HTERT RPE-1 (cell line): ENCODE measurements around the gene HEMK1.

Experiments used
- in situ Hi-C: fragments of 300-500 bp; cut with MboI; formaldehyde crosslinking; loops from 4 replicates; pipeline ENCODE4 v1.14.3; 2020; ENCODE audit warnings: low sequenced_read_pairs

The HEMK1 gene

GRCh38 chr3:50572801-50573371, 3.6 kb downstream of the HEMK1 start:
- in situ Hi-C loops: no loop called here

- in situ Hi-C loops: no loop called here
Observed at GRCh38 chr3:50573566-50574443, 4.5 kb downstream of the HEMK1 start.

DNA sequence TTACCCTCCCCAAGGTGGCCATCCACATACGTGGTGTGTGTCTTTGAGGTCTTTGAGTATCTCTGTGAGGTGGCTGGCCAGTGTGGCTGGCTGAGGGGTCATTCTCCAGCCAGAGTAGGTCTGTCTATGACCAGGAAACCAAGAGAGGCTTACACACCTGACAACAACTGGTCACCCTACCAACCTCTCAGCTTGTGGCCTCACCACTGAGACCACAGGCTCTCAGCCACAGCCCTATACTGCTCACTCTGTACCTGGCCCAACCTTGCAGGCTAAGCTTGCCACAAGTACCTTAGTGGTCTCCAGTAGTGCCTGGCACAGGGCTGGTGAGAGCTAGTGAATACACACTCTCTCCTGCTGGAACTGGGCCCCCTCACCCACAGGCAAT, 5.1 kb downstream of the HEMK1 start:
- in situ Hi-C loops: no loop called here

DNA sequence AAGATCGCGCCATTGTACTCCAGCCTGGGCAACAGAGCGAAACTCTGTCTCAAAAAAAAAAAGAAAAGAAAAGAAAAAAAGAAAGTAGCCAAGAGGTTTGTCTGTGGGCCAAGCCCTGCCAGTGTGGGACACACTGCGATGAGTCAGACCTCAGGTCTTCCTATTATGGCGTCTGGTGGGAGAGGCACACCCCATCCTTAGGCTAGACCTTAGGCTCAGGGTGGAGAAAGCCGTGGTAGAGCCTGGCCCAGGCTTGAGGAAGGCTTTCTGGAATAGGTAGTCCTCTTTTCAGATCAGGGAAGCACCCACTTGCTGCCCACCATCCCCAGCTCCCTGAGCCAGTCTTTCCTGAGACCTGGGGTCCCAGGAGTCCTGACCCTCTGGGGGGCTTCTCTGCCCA, 6.0 kb downstream of the HEMK1 start:
- in situ Hi-C loops: no loop called here

- in situ Hi-C loops: no loop called here
Observed at GRCh38 chr3:50577348-50577747, 8.0 kb downstream of the HEMK1 start.

GRCh38 chr3:50580683-50581458, 11.5 kb downstream of the HEMK1 start:
- in situ Hi-C loops: no loop called here

- in situ Hi-C loops: no loop called here
Observed at GRCh38 chr3:50581459-50581842, 12.1 kb downstream of the HEMK1 start.

- in situ Hi-C loops: no loop called here
Observed at GRCh38 chr3:50582083-50582482, 12.8 kb downstream of the HEMK1 start.

DNA sequence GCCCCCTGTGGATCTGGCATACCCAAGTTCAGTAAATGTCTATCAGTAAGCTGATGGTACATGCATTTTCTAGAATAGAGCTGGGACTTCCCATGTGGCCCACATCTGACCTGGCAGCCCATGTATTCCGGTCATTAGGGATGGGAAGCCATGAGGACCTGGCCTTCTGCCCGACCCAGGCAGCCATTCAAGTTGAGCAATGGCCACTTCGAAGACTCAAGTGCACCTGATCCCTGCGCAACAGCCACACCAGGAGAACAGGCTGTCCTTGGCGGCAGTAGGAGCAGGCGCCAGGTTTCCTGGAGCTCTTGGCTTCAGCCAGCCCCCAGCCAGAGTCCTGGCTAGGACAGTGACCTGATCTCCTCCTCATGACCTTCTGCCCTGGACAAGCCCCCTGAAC, 14.6 kb downstream of the HEMK1 start:
- in situ Hi-C loops: no loop called here

GRCh38 chr3:50584391-50584790, 15.1 kb downstream of the HEMK1 start:
- in situ Hi-C loops: no loop called here

- in situ Hi-C loops: no loop called here
Observed at GRCh38 chr3:50585919-50586762, 16.8 kb downstream of the HEMK1 start.

DNA sequence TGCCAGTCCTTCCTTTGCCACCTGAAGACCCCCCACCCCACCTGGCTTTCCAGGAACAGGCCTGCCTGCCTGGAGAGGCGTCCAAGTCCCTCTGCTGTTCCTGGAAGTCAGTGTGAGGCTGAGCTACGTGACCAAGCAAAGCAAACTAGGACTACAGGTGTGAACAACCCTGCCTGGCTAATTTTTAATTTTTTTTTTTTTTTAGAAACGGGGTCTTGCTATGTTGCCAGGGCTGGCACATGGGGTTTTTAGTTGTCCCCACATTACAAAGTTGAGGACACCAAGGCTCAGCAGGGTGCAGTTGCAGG, 17.4 kb downstream of the HEMK1 start:
- in situ Hi-C loops: no loop called here

GRCh38 chr3:50587373-50587772, 18.1 kb downstream of the HEMK1 start:
- in situ Hi-C loops: no loop called here

- in situ Hi-C loops: no loop called here
Observed at GRCh38 chr3:50587806-50588758, 18.8 kb downstream of the HEMK1 start.

DNA sequence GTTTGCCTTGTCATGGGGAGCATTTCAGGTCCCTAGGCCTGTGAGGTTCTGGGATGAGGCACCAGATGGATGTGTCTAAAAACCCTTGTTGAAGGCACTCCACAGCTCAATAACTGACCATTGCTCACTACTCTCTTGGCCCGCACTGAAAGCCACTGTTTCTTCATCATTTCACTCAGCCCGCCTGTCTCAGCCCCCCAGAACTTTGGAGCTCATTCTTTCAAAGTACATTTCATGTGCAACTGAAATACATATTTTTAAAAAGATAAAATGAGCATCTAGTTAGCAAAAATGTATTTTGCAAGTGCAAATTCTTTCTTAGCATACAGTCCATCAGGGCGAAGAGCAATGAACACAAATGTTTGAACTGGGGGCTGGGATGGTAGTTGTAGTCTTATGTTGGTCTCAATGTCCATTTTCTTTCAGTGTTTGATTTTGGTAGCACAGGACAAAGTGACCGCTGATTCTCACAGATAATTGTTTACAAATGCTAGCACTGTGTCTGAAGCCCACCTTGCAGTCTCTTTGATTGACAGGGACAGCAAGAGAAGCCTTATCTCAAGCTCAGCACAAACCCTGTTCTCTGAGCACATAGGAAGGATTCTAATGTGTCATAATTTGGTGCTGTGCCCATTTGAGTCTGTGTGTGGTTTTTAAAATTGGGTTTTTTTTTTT, 19.6 kb downstream of the HEMK1 start:
- in situ Hi-C loops: no loop called here

- in situ Hi-C loops: no loop called here
Observed at GRCh38 chr3:50591196-50591741, 21.9 kb downstream of the HEMK1 start.

- in situ Hi-C loops: no loop called here
Observed at GRCh38 chr3:50592568-50592967, 23.2 kb downstream of the HEMK1 start.

GRCh38 chr3:50594253-50594785, 25.0 kb downstream of the HEMK1 start:
- in situ Hi-C loops: no loop called here
